Astrocyte of the spinal cord (primary cell): ENCODE measurements around the gene PLEKHO2.
A peak's percentile ranks its signal among the peaks of the same experiment; 100 is the strongest.

Source experiments
- DNase-seq: peaks from one replicate; pipeline ENCODE4 v3.0.0; 2011; ENCODE audit warnings: low read depth, low spot score
- H3K4me3 ChIP-seq: 2 replicates; pipeline ENCODE4 v1.5.1; 2011; ENCODE audit warnings: low read depth, mild to moderate bottlenecking, low read length, moderate library complexity
- in situ Hi-C: cut with HindIII; loops from 2 replicates; pipeline ENCODE4 v1.10.0; 2017; ENCODE audit warnings: low sequenced_read_pairs
- TF ChIP-seq, protein P1 (sequence below): IDR thresholded peaks from 2 replicates; pipeline ENCODE4 v1.5.1; 2012; ENCODE audit warnings: low read depth, mild to moderate bottlenecking, low read length, inconsistent platforms

The PLEKHO2 gene

DNA sequence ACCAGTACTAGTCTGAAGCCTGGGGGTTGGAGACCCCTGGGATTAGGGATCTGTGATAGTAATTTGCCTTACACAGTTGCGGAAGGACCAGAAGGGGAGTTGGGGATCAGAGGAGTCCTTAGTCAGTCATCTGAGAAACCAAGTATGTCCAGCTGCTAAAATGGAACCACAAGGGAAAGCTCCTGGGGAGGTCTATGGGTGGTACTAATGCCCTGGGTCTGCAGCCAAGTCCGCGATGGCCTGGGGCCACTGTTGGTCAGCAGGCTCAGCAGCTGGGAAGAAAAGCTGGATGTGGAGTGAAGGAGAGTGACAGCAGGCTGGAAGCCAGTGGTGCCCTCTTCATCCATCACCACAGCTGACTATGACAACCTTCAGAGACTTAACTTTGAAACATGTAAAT lies 67.8 kb downstream of the PLEKHO2 start:
- no peak overlapping the region for H3K4me3 ChIP-seq
- in situ Hi-C loops = no loop called here
- no peak for DNase-seq
- TF ChIP-seq, protein P1, sequence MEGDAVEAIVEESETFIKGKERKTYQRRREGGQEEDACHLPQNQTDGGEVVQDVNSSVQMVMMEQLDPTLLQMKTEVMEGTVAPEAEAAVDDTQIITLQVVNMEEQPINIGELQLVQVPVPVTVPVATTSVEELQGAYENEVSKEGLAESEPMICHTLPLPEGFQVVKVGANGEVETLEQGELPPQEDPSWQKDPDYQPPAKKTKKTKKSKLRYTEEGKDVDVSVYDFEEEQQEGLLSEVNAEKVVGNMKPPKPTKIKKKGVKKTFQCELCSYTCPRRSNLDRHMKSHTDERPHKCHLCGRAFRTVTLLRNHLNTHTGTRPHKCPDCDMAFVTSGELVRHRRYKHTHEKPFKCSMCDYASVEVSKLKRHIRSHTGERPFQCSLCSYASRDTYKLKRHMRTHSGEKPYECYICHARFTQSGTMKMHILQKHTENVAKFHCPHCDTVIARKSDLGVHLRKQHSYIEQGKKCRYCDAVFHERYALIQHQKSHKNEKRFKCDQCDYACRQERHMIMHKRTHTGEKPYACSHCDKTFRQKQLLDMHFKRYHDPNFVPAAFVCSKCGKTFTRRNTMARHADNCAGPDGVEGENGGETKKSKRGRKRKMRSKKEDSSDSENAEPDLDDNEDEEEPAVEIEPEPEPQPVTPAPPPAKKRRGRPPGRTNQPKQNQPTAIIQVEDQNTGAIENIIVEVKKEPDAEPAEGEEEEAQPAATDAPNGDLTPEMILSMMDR = no peak

DNA sequence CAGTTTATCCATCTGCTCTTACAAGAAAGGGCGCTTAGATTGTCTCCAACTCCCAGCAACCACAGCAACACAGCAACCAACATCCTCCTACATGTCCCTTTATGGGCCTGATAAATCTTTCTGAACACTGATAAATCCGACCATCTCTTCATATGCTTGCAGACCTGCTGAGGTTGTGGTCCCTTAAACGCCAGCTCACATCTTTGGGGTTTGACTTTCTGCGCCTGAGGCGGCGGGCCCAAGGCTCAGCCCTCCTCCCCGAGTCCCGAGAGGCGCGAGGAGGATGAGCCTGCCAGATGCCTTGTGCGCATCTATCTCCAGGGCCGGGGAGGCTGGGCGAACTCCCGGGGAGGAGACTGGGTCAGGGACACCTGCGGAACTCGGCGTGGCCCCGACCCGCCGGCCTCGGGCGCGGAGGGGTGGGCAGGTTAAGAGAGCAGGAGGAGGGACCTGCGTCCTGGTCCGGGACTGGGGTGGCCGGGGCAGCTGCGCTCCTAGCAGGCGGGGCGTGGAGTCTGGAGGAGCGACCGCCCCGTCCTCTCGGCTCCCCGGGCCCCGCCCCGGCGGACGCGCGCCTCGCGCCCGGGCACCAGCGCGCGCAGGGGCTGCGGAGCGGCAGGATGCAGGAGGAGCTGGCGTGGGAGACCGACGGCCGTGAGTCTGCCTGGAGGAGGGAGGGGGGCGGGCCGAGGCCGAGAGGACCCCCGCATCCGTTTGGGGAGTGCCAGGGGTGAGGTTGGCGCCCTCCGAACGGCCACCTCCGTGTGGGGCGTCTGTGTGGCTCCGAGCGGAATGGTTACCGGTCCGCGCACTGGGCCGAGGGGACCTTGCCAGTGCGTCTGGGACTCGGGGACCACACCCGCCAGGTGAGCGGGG lies 69.8 kb downstream of the PLEKHO2 start, which contains the start of gene ANKDD1A:
Gene ANKDD1A (plus strand): TSS at position 592 of the 876 bp plus-strand sequence. CDS start 29 bp downstream, at position 621.
- H3K4me3 ChIP-seq = peak within 1 kb of the TSS; percentile 53
- TF ChIP-seq, protein P1 = no peak
- in situ Hi-C loops = no loop called here
- DNase-seq = peak; percentile 26

DNA sequence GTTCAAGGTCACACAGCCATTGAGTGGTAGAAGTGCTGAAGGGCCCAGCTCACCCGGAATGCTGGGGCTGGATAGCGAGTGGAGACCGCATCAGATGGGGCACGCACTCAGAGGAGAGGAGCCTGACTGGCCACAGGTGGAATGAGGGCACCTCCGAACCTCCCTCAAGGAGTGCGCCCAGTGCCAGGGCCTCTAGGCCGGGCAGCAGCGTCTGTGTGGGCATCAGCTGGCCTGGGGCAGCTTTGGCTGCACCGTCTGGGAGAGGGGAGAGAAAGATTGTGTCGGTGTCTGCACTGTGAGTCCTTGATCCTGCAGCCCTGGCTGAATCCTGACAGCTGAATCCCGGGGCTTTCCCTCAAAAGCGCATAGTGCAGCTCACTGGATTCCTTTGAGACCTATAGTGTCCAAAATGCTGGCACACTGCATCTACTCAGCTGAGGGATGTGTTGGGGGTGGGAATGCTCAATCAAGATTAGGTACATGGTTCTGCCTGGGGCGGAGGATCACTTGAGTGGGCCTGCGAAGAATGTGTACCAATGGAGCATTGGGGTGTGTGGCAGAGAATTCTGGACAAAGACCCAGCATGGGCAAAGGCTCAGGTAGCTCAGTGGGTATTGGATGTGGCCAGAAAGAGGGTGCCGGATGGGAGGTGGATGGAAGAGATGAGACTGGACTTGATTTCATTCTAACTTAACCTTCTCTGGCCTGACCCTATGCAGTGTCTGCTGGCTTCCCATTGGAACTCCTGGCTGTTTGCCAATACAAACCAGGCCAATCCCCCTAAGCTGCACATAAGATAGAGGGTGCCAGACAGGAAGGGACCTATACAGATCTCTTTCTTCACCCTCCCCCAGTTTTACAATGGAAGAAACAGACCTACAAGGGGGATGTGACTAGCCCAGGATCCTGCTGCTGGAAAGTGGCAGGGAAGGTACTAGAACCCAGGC lies 70.9 kb downstream of the PLEKHO2 start:
- DNase-seq = no peak
- H3K4me3 ChIP-seq = no peak overlapping the region
- in situ Hi-C loops = no loop called here
- TF ChIP-seq, protein P1 = no peak

DNA sequence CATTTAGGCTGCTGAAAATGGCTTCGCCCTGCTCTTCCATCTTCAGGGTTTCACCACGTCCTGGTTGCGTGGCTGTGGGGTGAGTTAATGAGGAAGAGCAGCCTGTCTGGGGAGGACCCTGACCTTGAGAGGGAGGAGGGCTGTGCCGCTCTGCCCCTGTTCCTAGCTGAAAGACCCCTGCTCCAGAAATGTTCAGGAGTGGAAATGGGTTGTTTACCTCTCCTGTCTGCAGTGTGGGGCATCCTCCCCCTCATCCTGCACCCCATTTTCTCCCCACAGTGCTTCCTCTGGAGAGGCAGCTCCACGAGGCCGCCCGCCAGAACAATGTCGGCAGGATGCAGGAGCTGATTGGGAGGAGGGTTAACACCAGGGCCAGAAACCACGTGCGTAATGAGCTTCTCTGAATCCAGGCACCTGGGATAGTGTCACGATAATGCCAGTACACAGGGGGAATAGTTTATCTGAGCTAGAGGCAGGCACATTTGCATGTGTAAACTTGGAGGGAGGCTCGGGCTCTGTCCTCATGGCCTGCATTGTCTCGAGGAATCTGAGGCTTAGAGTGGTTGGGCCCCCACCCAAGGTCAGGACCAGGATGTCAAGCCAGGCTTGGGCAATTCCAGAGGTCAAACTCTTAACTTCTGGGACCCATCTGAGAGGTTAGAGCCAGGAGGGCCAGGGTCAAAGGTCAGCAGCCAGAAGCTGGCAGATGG lies 74.0 kb downstream of the PLEKHO2 start:
- in situ Hi-C loops = no loop called here
- DNase-seq = no peak
- H3K4me3 ChIP-seq = no peak overlapping the region
- TF ChIP-seq, protein P1 = no peak

DNA sequence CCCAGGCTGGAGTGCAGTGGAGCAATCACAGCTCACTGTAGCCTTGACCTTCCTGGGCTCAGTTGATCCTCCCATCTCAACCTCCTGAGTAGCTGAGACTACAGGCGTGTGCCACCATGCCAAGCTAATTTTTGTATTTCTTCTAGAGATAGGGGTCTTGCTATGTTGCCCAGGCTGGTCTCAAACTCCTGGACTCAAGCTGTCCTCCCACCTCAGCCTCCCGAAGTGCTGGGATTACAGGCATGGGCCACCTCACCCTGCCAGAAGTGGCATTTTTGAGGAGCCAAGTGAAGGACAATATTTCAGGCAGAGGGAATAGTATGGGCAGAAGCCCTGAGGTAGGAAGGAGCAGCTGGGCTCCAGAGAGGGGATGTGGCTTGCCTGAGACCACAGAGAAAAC lies 74.7 kb downstream of the PLEKHO2 start:
- H3K4me3 ChIP-seq = no peak overlapping the region
- DNase-seq = no peak
- in situ Hi-C loops = no loop called here
- TF ChIP-seq, protein P1 = no peak

DNA sequence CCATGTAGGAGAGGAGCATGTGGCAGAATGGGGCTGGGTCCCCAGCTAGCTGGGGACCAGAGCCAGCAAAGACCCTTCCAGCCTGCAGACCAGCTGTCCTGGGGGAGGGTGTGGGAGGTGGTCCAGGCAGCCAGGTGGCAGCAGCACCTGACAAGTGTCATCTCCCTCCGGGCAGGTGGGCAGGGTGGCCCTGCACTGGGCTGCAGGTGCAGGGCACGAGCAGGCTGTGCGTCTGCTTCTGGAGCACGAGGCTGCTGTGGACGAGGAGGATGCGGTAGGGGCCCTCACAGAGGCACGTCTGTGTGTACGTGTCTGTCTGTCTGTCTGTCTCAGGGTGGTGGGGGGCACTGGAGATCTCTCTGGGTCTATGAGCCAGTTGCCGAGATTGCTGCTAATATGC lies 75.5 kb downstream of the PLEKHO2 start:
- H3K4me3 ChIP-seq = no peak overlapping the region
- no peak for DNase-seq
- TF ChIP-seq, protein P1 = no peak
- in situ Hi-C loops = no loop called here
